ENCODE measurements around the gene SELENOM.

DNA sequence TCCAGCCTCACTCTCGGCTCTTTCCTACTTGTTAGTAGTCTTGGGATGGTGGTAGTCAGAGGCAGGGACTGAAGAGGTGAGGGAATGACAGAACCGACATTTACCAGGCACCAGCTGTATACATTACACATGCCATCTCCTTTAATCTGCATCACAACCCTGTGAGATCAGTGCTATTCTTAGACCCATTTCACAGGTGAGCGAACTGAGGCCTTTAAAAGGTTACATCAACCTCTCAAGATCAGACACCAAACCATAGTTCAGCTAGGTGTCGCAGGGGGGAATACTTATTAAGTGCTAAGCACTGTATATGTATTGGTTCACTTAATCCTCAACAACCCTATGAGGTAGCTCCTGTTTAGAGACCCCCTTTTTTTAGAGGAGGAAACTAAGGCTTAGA lies 27.3 kb upstream of the SELENOM start:
- TF ChIP-seq CTCF (conservative IDR thresholded peaks at IDR 0.05; ENCODE audit: low read depth, low read length) (no peak), EZH2 (IDR thresholded peaks at IDR 0.05; ENCODE audit: borderline replicate concordance, low read depth, low read length, poor library complexity, severe bottlenecking) (no peak)

Data from A673 (cell line).